B cell (primary cell): Measurements from ENCODE around the gene GATAD2A. TPM values are rescaled to one million over a fixed set of nuclear protein-coding genes. Genes with fewer than 3 reads are reported as not detected.

Experiments used
- ATAC-seq: fragments of 200-7000 bp; cut with Tn5 transposase; one replicate; pipeline ENCODE4 v1.10.0; 2021; ENCODE audit warnings: low read depth, mild to moderate bottlenecking, moderate number of reproducible peaks, moderate library complexity
- CTCF ChIA-PET: fragments of 350-600 bp; sonication (Branson Sonifier 250); formaldehyde crosslinking; loops from one replicate; lab custom pipeline; 2021; ENCODE audit warnings: antibody characterized with exemption, inconsistent platforms; lab: Charles Lee
- POLR2A ChIA-PET: fragments of 350-600 bp; sonication (Branson Sonifier 250); formaldehyde crosslinking; loops from one replicate; lab custom pipeline; 2021; ENCODE audit warnings: antibody characterized with exemption; lab: Charles Lee
- DNase-seq: peaks from one replicate; pipeline ENCODE4 v3.0.0; 2013
- H2AFZ ChIP-seq: 2 replicates; pipeline ENCODE4 v1.6.1; 2012; ENCODE audit warnings: mild to moderate bottlenecking, low read depth, low read length; ENCODE audit not compliant: insufficient read depth, poor library complexity, severe bottlenecking
- H3K27ac ChIP-seq, 2 donors: 1 replicate in 1 of 2; 2 replicates in 1 of 2; pipeline ENCODE4 v1.5.1; 2012 to 2013; ENCODE audit warnings: low read length in 2 of 2, mild to moderate bottlenecking in 2 of 2, moderate library complexity in 1 of 2
- H3K27me3 ChIP-seq, 4 experiments: fragments of 200-600 bp in 1 of 4; sonication (generic) in 1 of 4; replicated peaks in 1 of 4; 1 replicate in 2 of 4; 2 replicates in 2 of 4; pipeline versions ENCODE4 v1.6.1 to v1.7.0; 2013 to 2016; ENCODE audit warnings: low read length in 3 of 4, mild to moderate bottlenecking in 2 of 4, mixed read lengths in 1 of 4, moderate library complexity in 1 of 4; ENCODE audit not compliant: insufficient read depth in 4 of 4, control insufficient read depth in 3 of 4; ENCODE audit errors: control extremely low read depth in 1 of 4
- H3K36me3 ChIP-seq, 2 experiments: replicated peaks in 1 of 2; 1 replicate in 1 of 2; 2 replicates in 1 of 2; pipeline versions ENCODE4 v1.6.1 to v1.7.1; 2013; ENCODE audit warnings: low read length in 1 of 2; ENCODE audit not compliant: insufficient read depth in 2 of 2, control insufficient read depth in 1 of 2; ENCODE audit errors: control extremely low read depth in 1 of 2, extremely low read depth in 1 of 2
- H3K4me1 ChIP-seq, 2 donors: fragments of 200-600 bp in 1 of 2; sonication (generic) in 1 of 2; 1 replicate in 1 of 2; 2 replicates in 1 of 2; pipeline versions ENCODE4 v1.5.1 to v1.6.1; 2013 to 2017; ENCODE audit warnings: low read length in 2 of 2; ENCODE audit not compliant: control insufficient read depth in 2 of 2, insufficient read depth in 2 of 2
- H3K4me2 ChIP-seq: replicated peaks from 2 replicates; pipeline ENCODE3; 2012; ENCODE audit warnings: mild to moderate bottlenecking, low read depth, low read length; ENCODE audit not compliant: poor library complexity, severe bottlenecking
- H3K4me3 ChIP-seq, 5 experiments: fragments of 200-600 bp in 1 of 5; sonication (generic) in 1 of 5; 1 replicate in 3 of 5; 2 replicates in 2 of 5; pipeline versions ENCODE4 v1.5.1 to v1.7.0; 2011 to 2016; ENCODE audit warnings: low read length in 4 of 5, mild to moderate bottlenecking in 4 of 5, low read depth in 2 of 5, control low read depth in 1 of 5, moderate library complexity in 1 of 5; ENCODE audit not compliant: insufficient read depth in 1 of 5; ENCODE audit errors: control extremely low read depth in 1 of 5, extremely low read depth in 1 of 5
- H3K79me2 ChIP-seq: fragments of 200-600 bp; sonication (generic); one replicate; pipeline ENCODE4 v1.6.0; 2016; ENCODE audit warnings: low read length; ENCODE audit not compliant: control insufficient read depth, insufficient read depth
- H3K9ac ChIP-seq: fragments of 200-600 bp; sonication (generic); 2 replicates; pipeline ENCODE4 v1.6.1; 2017; ENCODE audit warnings: mild to moderate bottlenecking, low read length, moderate library complexity
- H3K9me3 ChIP-seq, 3 donors: one replicate each; pipeline versions ENCODE4 v1.6.1 to v1.7.1; 2013; ENCODE audit warnings: low read length in 2 of 3; ENCODE audit not compliant: control insufficient read depth in 2 of 3, insufficient read depth in 1 of 3; ENCODE audit errors: control extremely low read depth in 1 of 3
- H4K20me1 ChIP-seq: 2 replicates; pipeline ENCODE4 v1.6.0; 2012; ENCODE audit warnings: mild to moderate bottlenecking, low read length; ENCODE audit not compliant: insufficient read depth, control insufficient read depth, poor library complexity, severe bottlenecking
- H3K27ac Mint-ChIP-seq: one replicate; pipeline ENCODE4 v1.8.0; 2021; ENCODE audit warnings: mixed read lengths
- H3K27me3 Mint-ChIP-seq: one replicate; pipeline ENCODE4 v1.8.0; 2021; ENCODE audit warnings: mixed read lengths
- H3K4me1 Mint-ChIP-seq: one replicate; pipeline ENCODE4 v1.8.0; 2021; ENCODE audit warnings: mixed read lengths
- H3K4me3 Mint-ChIP-seq: one replicate; pipeline ENCODE4 v1.8.0; 2021; ENCODE audit warnings: mixed read lengths
- H3K9me3 Mint-ChIP-seq: one replicate; pipeline ENCODE4 v1.8.0; 2022; ENCODE audit warnings: mixed read lengths; ENCODE audit not compliant: insufficient read depth
- EZH2 ChIP-seq: IDR thresholded peaks from 2 replicates; pipeline ENCODE4 v1.6.1; 2012; ENCODE audit warnings: borderline replicate concordance, low read depth, mild to moderate bottlenecking, moderate library complexity, low read length; ENCODE audit not compliant: insufficient read depth, poor library complexity, severe bottlenecking
- WGBS: methylation state at CpG from one replicate; pipeline ENCODE4 v1.1.5; 2013; ENCODE audit warnings: missing lambda C conversion rate; ENCODE audit not compliant: insufficient coverage; 5-methylcytosine and 5-hydroxymethylcytosine counted together
- intact Hi-C: fragments of 100-400 bp; cut with micrococcal nuclease; formaldehyde crosslinking; loops from one replicate; pipeline ENCODE4 v1.10.0; 2022
- polyA plus RNA-seq: library from polyadenylated mRNA; depleted of rRNA; stranded (reverse); fragments of >200 nt; gene quantifications from 2 replicates; pipeline ENCODE4 v1.2.3, GENCODE V29; 2012
- total RNA-seq, 2 donors: library from RNA; stranded (reverse); fragments of 120-200 nt in 1 of 2; gene quantifications; 1 replicate in 1 of 2; 2 replicates in 1 of 2; pipeline versions ENCODE4 v1.2.3 to v1.2.4, GENCODE V29; 2013 to 2022
- TF ChIP-seq, protein P1 (sequence below): fragments of 200-600 bp; IDR thresholded peaks from one replicate; pipeline ENCODE4 v1.8.0; 2022; ENCODE audit warnings: antibody characterized with exemption, mild to moderate bottlenecking

The GATAD2A gene
- total and polyA plus RNA-seq, 2 donors (not counting 1 experiment from before 2014, with no cell fraction given) = 28.8 to 76.3 TPM

- TF ChIP-seq, protein P1, sequence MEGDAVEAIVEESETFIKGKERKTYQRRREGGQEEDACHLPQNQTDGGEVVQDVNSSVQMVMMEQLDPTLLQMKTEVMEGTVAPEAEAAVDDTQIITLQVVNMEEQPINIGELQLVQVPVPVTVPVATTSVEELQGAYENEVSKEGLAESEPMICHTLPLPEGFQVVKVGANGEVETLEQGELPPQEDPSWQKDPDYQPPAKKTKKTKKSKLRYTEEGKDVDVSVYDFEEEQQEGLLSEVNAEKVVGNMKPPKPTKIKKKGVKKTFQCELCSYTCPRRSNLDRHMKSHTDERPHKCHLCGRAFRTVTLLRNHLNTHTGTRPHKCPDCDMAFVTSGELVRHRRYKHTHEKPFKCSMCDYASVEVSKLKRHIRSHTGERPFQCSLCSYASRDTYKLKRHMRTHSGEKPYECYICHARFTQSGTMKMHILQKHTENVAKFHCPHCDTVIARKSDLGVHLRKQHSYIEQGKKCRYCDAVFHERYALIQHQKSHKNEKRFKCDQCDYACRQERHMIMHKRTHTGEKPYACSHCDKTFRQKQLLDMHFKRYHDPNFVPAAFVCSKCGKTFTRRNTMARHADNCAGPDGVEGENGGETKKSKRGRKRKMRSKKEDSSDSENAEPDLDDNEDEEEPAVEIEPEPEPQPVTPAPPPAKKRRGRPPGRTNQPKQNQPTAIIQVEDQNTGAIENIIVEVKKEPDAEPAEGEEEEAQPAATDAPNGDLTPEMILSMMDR = no peak
- no peak for TF ChIP-seq EZH2
- Histone ChIP-seq H2AFZ (no peak overlapping the region), H3K79me2 (no peaks in the 10 kb centered on the region), H3K4me2 (peak overlapping the region; percentile 90), H3K4me3 (no peak overlapping the region), H3K27me3 (peaks cover 0 to 62% (median 23%) of the 10 kb centered on the region in 4 experiments), H3K9ac (no peak overlapping the region), H3K9me3 (peaks cover 0 to 36% (median 0%) of the 10 kb centered on the region in 3 donors), H3K27ac (no peak overlapping the region), H4K20me1 (no peaks in the 10 kb centered on the region), H3K4me1 (peaks cover 36 to 38% of the 10 kb centered on the region in 2 donors), H3K36me3 (no peaks in the 10 kb centered on the region)
- DNase-seq (peak; percentile 44), ATAC-seq (no peak)
- CTCF ChIA-PET = no interaction called here
- H3K27ac Mint-ChIP-seq = no peak overlapping the region
- peaks cover 25% of the 10 kb centered on the region for H3K4me1 Mint-ChIP-seq
- POLR2A ChIA-PET = no interaction called here
- intact Hi-C loops = no loop called here
- no peaks in the 10 kb centered on the region for H3K9me3 Mint-ChIP-seq
- WGBS = 40% methylated on average over 15 of the region's 19 CpGs
- H3K4me3 Mint-ChIP-seq = peak overlapping the region; percentile 26
- peaks cover 22% of the 10 kb centered on the region for H3K27me3 Mint-ChIP-seq
These were observed 134.2 kb downstream of the GATAD2A start for GRCh38 chr19:19539698-19540063.

- CTCF ChIA-PET = no interaction called here
These were observed 134.7 kb downstream of the GATAD2A start for GRCh38 chr19:19540064-19540714.

More at GRCh38 chr19:19540064-19540714, 134.7 kb downstream of the GATAD2A start:
- no peaks in the 10 kb centered on the region for H4K20me1 ChIP-seq
- peak overlapping the region; percentile 54 for H2AFZ ChIP-seq
- POLR2A ChIA-PET = no interaction called here
- H3K9me3 ChIP-seq = peaks cover 0 to 39% (median 0%) of the 10 kb centered on the region in 3 donors
- peak; percentile 59 for ATAC-seq
- H3K27ac ChIP-seq = no peak overlapping the region
- no peaks in the 10 kb centered on the region for H3K36me3 ChIP-seq
- H3K9me3 Mint-ChIP-seq = no peaks in the 10 kb centered on the region
- H3K4me2 ChIP-seq = peak overlapping the region; percentile 90
- no peak overlapping the region for H3K27ac Mint-ChIP-seq
- intact Hi-C loops = no loop called here
- peaks cover 22% of the 10 kb centered on the region for H3K27me3 Mint-ChIP-seq
- H3K4me1 ChIP-seq = peaks cover 36 to 38% of the 10 kb centered on the region in 2 donors
- TF ChIP-seq EZH2 = no peak
- peak overlapping the region in 3 of 5 experiments; percentile 35 to 57 (median 48) for H3K4me3 ChIP-seq
- no peaks in the 10 kb centered on the region for H3K79me2 ChIP-seq
- peaks cover 0 to 62% (median 23%) of the 10 kb centered on the region in 4 experiments for H3K27me3 ChIP-seq
- peak overlapping the region; percentile 80 for H3K4me3 Mint-ChIP-seq
- H3K4me1 Mint-ChIP-seq = peaks cover 25% of the 10 kb centered on the region
- peak; percentile 65 for DNase-seq
- 23% methylated on average over 74 of the region's 74 CpGs for WGBS
- peak overlapping the region; percentile 58 for H3K9ac ChIP-seq
